ENCODE measurements around the gene ADCY3. TPM values are rescaled to one million over a fixed set of nuclear protein-coding genes. Genes with fewer than 3 reads are reported as not detected.

Gene ADCY3
- total RNA-seq (2012; rRNA removed) (16.4 and 17.4 TPM in 2 replicates), polyA plus RNA-seq (2012; rRNA removed) (46.1 and 50.4 TPM in 2 replicates), Bru-seq, nascent RNA (percentile 56 among the genes with signal in this experiment), BruChase-seq, experiment 1, labeled RNA remaining after a 6-hour chase (percentile 53 among the genes with signal in this experiment), BruChase-seq, experiment 2, labeled RNA remaining after a 2-hour chase (percentile 54 among the genes with signal in this experiment)
- polyA plus RNA-seq (2012; cell fraction: cytosol; rRNA removed): 52.5 and 55.2 TPM in 2 replicates
- polyA plus RNA-seq (2012; cell fraction: nucleus; rRNA removed; ENCODE audit: low replicate concordance): 83.7 and 123 TPM in 2 replicates
- long read RNA-seq, full-length matches to known transcripts: 5 of 43 reads
- long read RNA-seq, partial matches to known transcripts: 20 of 43 reads
- long read RNA-seq, other reads (novel, unspliced or antisense): 18 of 43 reads

- H3K56ac ChIP-seq (ENCODE audit: extremely low read depth, insufficient read depth, low read length): peak within 1 kb of the TSS; percentile 24; the same call in 1 of the 2 replicates
- BruUV-seq (replicated peaks): no TSS peak
- peak within 1 kb of the TSS; percentile 98 for H3K4me2 ChIP-seq (ENCODE audit: low read depth, low read length)
- no peak for TF ChIP-seq CTCF (conservative IDR thresholded peaks at IDR 0.05; ENCODE audit: low read depth, low read length)
- TF ChIP-seq MXI1 (IDR thresholded peaks at IDR 0.05; ENCODE audit: borderline replicate concordance, low read depth, low read length): peak; percentile 60; the same call in 1 of the 2 replicates
- TF ChIP-seq FOS (IDR thresholded peaks at IDR 0.05; ENCODE audit: low read depth, low read length): no peak
- TF ChIP-seq MAZ (IDR thresholded peaks at IDR 0.05; ENCODE audit: borderline replicate concordance, low read depth, low read length): no peak
- TF ChIP-seq RFX5 (IDR thresholded peaks at IDR 0.05; ENCODE audit: low read depth, low read length): no peak
- no peak for TF ChIP-seq RAD21 (IDR thresholded peaks at IDR 0.05; ENCODE audit: low read length)
- no peak for TF ChIP-seq MAFK (IDR thresholded peaks at IDR 0.05; ENCODE audit: low read depth, low read length)
- TF ChIP-seq NFE2L2 (IDR thresholded peaks at IDR 0.05; ENCODE audit: low read depth, low read length): no peak
- TF ChIP-seq USF2 (IDR thresholded peaks at IDR 0.05; ENCODE audit: low read depth, low read length): peak; percentile 79
- no peak for TF ChIP-seq CHD1 (IDR thresholded peaks at IDR 0.05; ENCODE audit: low read depth, low read length)
- TF ChIP-seq POLR2A (IDR thresholded peaks at IDR 0.05; ENCODE audit: low read depth, low read length): no peak
- H2BK120ac ChIP-seq (ENCODE audit: low read depth, low read length): no peak within 1 kb of the TSS
- peak within 1 kb of the TSS; percentile 0 for H4K5ac ChIP-seq (ENCODE audit: low read depth, low read length)
- ATAC-seq (ENCODE audit: low read depth) (peak; percentile 81), DNase-seq (peak; percentile 29)
- H4K8ac ChIP-seq (ENCODE audit: low read depth in 2 of 2, low read length in 2 of 2): peak within 1 kb of the TSS; percentile 20 to 50; a peak in 1 of 4 replicates
- intact Hi-C loops (cut with micrococcal nuclease) (loop anchor here (5.0 kb wide), 1 partner anchor 508 kb away; no protein-coding TSS in a partner anchor), in situ Hi-C loops (cut with MboI; ENCODE audit: low sequenced_read_pairs) (no loop called here), dilution Hi-C loops (cut with HindIII; ENCODE audit: low sequenced_read_pairs, unreplicated experiment) (no loop called here)
- peaks cover 22% of the 10 kb centered on the region; the same call in 1 of the 2 replicates for H3K4me1 ChIP-seq (ENCODE audit: control insufficient read depth, insufficient read depth, low read length)
- H2BK15ac ChIP-seq (ENCODE audit: low read depth, low read length): no peak within 1 kb of the TSS
- peak within 1 kb of the TSS; percentile 8 for H2BK5ac ChIP-seq (ENCODE audit: low read depth, low read length, poor library complexity, severe bottlenecking)
- H4K20me1 ChIP-seq (ENCODE audit: insufficient read depth, low read length): peaks cover 10% of the 10 kb centered on the region
- peak within 1 kb of the TSS; percentile 94 for H2AFZ ChIP-seq (replicated peaks; ENCODE audit: low read length, poor library complexity)
- peak within 1 kb of the TSS; percentile 82 for H3K9ac ChIP-seq (ENCODE audit: low read depth, low read length)
- H3K14ac ChIP-seq (replicated peaks; ENCODE audit: low read depth, low read length): peak within 1 kb of the TSS; percentile 6
- H3K9me1 ChIP-seq (ENCODE audit: insufficient read depth, low read length): peaks cover 7% of the 10 kb centered on the region
- peak within 1 kb of the TSS; percentile 23 for H2AK9ac ChIP-seq (replicated peaks; ENCODE audit: low read depth, low read length, poor library complexity)
- H3K36me3 ChIP-seq (ENCODE audit: control insufficient read depth, insufficient read depth, low read length): peaks cover 11% of the 10 kb centered on the region; the same call in 1 of the 2 replicates
- peak within 1 kb of the TSS; percentile 68 for H3K4me3 ChIP-seq (ENCODE audit: insufficient read depth, low read depth, low read length)
- peak within 1 kb of the TSS; percentile 0; the same call in 1 of the 2 replicates for H3K18ac ChIP-seq (ENCODE audit: low read depth, low read length)
- CTCF ChIA-PET: no interaction called here
- peak within 1 kb of the TSS; percentile 68 for H3K4ac ChIP-seq (ENCODE audit: low read depth, low read length)
- no peak within 1 kb of the TSS for H2BK20ac ChIP-seq (ENCODE audit: low read depth, low read length)
- H3K27ac ChIP-seq (ENCODE audit: insufficient read depth, low read length): peak within 1 kb of the TSS; percentile 21
- peaks cover 3 to 29% of the 10 kb centered on the region in 2 experiments; a peak in 3 of 4 replicates for H3K79me1 ChIP-seq (ENCODE audit: low read depth in 1 of 2, low read length in 2 of 2)
- WGBS, 2 experiments (ENCODE audit: extremely low coverage in 2 of 2, insufficient read length in 1 of 2): 0% methylated on average over 22 of the region's 103 CpGs; no CpG with 5 or more reads in 1 of the 2 experiments
- H4K91ac ChIP-seq (ENCODE audit: insufficient read depth, low read depth, low read length): peak within 1 kb of the TSS; percentile 15; the same call in 1 of the 2 replicates
- H3K9me3 ChIP-seq (ENCODE audit: control insufficient read depth, insufficient read depth, low read length): no peaks in the 10 kb centered on the region
- POLR2A ChIA-PET (ENCODE audit: unreplicated experiment): no interaction called here
- no peaks in the 10 kb centered on the region for H3K27me3 ChIP-seq (ENCODE audit: control insufficient read depth, insufficient read depth, low read length)
- peak within 1 kb of the TSS; percentile 76 for H3K23ac ChIP-seq (ENCODE audit: low read depth, low read length)
- peak within 1 kb of the TSS; percentile 77; the same call in 1 of the 2 replicates for H2AK5ac ChIP-seq (ENCODE audit: low read depth, low read length)
Measured at GRCh38 chr2:24920098-24920808, at the start of gene ADCY3. Gene ADCY3, minus strand, starts transcription at chr2:24920237. Its CDS starts 1,250 bp downstream, at chr2:24918987.

Data from IMR-90 (cell line).